GM21360 (cell line): ENCODE data around the gene POLR2E.

Experiments
- ATAC-seq: cut with Tn5 transposase; IDR thresholded peaks from one replicate; pipeline ENCODE4 v1.9.1; 2021; ENCODE audit warnings: mild to moderate bottlenecking, moderate library complexity; ENCODE audit not compliant: unreplicated experiment

POLR2E gene

DNA sequence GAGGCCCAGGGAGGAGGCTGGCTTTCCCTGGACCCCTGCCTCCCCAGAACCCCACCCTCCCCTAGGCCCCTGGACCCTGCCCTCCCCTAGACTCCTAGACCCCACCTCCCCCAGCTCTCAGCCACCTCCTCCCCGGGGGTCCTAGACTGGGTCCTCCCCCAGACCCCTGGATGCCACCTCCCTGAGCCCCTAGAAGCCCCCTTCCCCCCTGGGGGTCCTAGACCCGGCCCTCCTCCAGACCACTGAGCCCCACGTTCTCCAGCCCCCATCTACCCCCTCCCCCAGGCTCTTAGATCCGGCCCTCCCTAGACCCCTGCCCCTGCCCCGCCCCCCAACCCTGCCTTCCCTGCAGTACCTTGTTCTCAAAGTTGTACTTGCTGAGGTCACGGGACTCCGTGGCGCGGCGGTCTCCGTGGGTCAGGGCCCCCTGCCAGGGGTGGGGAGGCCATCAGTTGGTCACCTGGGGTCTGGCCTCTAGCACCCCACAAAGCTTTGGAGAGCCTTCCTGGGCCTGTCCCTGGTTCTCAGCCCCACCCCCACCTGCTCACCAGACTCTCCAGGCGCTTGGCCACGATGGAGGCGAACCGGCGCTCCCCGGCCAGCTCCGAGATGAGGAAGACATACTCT lies 16.6 kb upstream of the POLR2E start:
- ATAC-seq: no peak

DNA sequence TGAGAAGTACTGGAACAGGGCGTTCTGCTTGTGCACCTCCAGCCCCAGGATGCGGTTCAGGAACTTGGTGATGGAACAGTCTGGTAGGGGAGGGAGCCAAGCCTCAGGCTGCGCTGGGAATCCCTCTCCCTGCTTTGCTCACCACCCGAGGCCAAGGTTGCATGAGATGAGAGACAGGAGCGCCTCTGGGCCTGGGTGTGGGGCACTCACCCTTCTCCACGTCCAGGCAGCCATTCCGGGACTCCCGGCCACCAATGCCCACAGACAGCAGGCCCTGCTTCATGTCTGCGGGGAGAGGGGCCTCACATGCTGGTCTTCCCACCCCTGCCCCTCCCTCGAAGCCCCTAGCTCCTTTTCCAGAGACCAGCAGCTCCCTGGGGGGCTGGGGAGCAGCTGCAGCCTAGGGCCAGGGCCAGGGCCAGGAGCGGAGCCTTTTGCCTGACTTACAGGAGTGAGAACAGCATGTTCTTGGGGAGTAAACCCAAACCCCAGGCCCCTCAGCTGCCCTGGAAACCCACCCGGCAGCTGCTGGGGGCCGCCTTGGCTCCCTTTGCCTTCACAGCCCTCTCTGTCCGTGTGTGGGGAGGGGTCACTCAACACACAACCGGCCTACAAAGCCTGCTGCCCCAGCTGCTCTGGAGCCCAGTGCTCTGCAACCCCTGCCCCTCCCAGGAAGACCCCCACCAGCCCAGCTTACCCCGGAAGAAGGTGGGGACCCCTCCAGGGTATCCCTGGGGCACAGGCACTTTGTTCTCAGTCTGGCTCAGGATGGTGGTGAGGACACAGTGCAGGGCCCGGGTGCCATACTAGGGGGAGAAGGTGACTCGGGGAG lies 15.8 kb upstream of the POLR2E start:
- no peak for ATAC-seq

- no peak for ATAC-seq
Measured at GRCh38 chr19:1109697-1110671, 14.8 kb upstream of the POLR2E start.

- ATAC-seq: no peak
Measured at GRCh38 chr19:1109032-1109551, 13.9 kb upstream of the POLR2E start.

DNA sequence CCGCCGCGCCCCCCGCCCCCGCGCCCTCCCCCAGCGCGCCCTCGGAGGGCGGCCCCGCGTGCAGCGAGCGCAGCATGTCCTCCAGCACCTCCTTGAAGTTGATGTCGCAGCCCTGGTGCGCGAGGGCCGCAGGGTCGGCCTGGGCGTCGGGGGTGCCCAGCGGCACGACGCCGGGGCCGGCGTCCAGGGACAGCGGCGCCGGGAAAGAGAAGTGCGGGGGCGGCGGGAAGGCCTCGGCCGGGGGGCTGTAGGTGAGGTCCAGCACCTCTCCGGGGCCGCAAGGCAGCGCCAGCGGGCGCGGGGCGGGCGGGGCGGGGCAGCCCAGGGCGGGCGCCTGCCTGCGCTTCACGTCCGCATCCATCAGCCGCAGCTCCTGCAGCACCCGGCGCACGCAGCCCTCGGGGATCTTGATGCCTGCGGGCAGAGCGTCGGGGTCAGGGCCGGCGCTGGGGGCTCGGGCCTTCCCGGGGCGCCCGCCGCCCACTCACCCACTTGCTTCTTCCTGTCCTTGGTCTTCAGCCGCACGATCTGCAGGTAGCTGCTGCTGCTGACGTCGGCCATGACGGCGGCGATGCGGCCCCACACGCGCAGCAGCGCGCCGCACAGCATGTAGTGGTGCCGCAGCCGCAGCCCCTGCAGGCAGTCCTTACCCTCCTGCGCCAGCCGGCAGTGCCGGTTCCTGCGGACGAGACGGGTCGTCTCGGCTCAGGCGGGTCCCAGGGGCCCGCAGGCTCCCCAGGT lies 13.3 kb upstream of the POLR2E start:
- ATAC-seq: no peak

- no peak for ATAC-seq
Measured at GRCh38 chr19:1107661-1108261, 12.6 kb upstream of the POLR2E start.

- ATAC-seq: no peak
Measured at GRCh38 chr19:1106841-1107660, 11.9 kb upstream of the POLR2E start.

GRCh38 chr19:1105873-1106840 lies 11.0 kb upstream of the POLR2E start:
- ATAC-seq: no peak

GRCh38 chr19:1105008-1105872 lies 10.1 kb upstream of the POLR2E start:
- ATAC-seq: peak; percentile 2

GRCh38 chr19:1104311-1105007 lies 9.3 kb upstream of the POLR2E start:
- peak; percentile 30 for ATAC-seq

DNA sequence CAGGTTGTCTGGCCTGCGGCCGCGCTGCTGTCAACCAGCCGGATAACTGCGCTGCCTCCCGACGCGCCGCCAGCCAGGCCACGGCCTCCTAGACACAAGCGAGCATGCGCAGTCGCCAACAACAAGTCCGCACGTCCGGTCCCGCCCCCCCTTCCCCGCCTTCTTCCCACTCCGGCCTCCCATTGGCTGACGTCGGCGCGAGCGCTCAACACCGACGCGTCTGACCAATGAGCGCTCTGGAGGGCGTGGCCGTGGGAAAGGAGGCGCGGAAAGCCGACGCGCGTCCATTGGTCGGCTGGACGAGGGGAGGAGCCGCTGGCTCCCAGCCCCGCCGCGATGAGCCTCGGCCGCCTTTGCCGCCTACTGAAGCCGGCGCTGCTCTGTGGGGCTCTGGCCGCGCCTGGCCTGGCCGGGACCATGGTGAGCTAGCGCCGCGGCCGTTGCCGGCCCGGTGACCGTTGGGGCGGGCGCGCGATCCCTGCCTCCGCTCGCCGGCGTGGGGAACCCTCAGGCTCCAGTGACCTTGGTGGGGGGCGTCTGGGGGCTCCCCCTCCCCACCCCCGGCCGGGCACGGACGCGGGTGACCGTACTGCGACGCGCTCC lies 8.6 kb upstream of the POLR2E start, which contains the start of gene GPX4:
Gene GPX4, plus strand, starts transcription at position 287 of the 603 bp plus-strand sequence. Its CDS starts 50 bp downstream, at position 337.
- ATAC-seq: peak; percentile 48

DNA sequence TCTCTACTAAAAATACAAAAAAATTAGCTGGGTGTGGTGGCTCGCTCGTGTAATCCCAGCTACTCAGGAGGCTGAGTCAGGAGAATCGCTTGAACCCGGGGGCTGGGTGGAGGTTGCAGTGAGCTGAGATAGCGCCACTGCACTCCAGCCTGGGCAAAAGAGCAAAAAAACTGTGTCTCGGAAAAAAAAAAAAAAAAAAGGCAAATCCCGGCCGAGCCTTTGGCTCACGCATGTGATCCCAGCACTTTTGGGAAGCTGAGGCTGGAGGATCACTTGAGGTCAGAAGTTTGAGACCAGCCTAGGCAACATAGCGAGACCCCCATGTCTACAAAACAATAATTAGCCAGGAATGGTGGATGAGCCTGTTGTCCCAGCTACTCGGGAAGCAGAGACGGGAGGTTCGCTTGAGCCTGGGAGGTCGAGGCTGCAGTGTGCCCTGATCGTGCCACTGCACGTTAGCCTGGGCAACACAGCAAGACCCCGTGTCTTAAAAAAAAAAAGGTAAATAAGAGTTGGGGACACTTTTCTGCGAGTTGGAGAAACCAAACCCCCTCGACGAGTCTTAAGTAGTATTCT lies 8.0 kb upstream of the POLR2E start:
- ATAC-seq: no peak

DNA sequence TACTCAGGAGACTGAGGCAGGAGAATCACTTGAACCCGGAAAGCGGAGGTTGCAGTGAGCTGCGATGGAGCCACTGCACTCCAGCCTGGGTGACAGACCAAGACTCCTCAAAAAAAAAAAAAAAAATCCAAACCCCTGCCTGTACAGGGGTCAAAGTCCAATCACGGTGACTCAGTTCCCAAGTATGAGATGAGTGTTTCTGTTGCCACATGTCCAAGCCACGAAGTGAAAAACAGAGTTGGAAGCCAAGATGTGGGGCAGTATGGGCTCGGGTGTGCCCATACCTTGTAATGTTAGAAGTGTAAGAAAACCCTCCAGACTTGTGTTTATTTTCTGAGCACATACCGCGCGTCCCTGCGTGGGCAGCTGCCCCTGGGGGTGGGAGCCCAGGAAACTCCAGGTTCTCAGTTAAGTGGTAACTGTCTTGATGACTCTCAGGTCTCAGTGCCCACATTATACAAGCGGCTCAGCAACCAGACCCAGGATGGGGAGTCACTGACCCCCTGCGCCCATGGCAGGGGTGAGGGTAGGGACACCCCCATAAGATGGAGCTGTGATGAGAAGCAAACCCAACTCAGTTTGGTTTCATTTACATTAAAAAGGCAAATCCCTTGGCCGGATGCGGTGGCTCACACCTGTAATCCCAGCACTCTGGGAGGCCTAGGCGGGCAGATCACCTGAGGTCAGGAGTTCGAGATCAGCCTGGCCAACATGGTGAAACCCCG lies 7.4 kb upstream of the POLR2E start:
- ATAC-seq: no peak

DNA sequence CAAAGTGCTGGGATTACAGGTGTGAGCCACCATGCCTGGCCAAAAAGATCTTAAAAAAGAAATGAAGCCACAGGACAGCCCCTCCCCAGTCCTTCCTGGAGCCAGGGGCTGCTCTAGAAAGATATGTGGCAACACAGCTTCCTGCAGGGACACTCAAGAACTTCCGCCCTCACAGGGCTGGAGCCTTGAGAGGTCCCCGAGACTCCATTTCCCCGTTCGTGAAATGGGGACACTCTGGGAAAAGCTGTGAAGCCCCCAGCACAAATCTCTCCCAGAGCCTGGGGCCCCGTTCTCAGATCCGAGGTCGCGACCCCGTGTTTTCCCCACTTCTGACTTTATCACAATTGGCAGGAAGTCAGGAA lies 6.1 kb upstream of the POLR2E start:
- no peak for ATAC-seq
